Ishikawa (cell line): ENCODE measurements around the gene PF4V1.

Experiments used
- CEBPB ChIP-seq: IDR thresholded peaks from 2 replicates; pipeline ENCODE4 v1.6.1; 2012
- CREB1 ChIP-seq: IDR thresholded peaks from 2 replicates; pipeline ENCODE4 v1.6.1; 2012; ENCODE audit warnings: low read depth
- EGR1 ChIP-seq: IDR thresholded peaks from 2 replicates; pipeline ENCODE4 v1.6.1; 2012
- EP300 ChIP-seq: IDR thresholded peaks from 2 replicates; pipeline ENCODE4 v1.6.1; 2012; ENCODE audit warnings: borderline replicate concordance
- FOXM1 ChIP-seq: IDR thresholded peaks from 2 replicates; pipeline ENCODE4 v1.6.1; 2012; ENCODE audit warnings: low read depth, borderline replicate concordance
- MAX ChIP-seq: IDR thresholded peaks from 2 replicates; pipeline ENCODE4 v1.6.1; 2012
- NFIC ChIP-seq: IDR thresholded peaks from 2 replicates; pipeline ENCODE4 v1.6.1; 2012
- RAD21 ChIP-seq: IDR thresholded peaks from 2 replicates; pipeline ENCODE4 v1.6.1; 2012; ENCODE audit warnings: low read depth
- REST ChIP-seq: IDR thresholded peaks from 2 replicates; pipeline ENCODE4 v1.6.1; 2012; ENCODE audit warnings: low read depth, mild to moderate bottlenecking
- TAF1 ChIP-seq: IDR thresholded peaks from 2 replicates; pipeline ENCODE4 v1.6.1; 2012; ENCODE audit warnings: low read depth, mild to moderate bottlenecking
- TCF12 ChIP-seq: IDR thresholded peaks from 2 replicates; pipeline ENCODE4 v1.6.1; 2012; ENCODE audit warnings: low read depth
- TEAD4 ChIP-seq: IDR thresholded peaks from 2 replicates; pipeline ENCODE4 v1.6.1; 2012
- USF1 ChIP-seq: IDR thresholded peaks from 2 replicates; pipeline ENCODE4 v1.6.1; 2012
- YY1 ChIP-seq: IDR thresholded peaks from 2 replicates; pipeline ENCODE4 v1.6.1; 2012; ENCODE audit warnings: low read depth
- ZBTB7A ChIP-seq: IDR thresholded peaks from 2 replicates; pipeline ENCODE4 v1.6.1; 2012; ENCODE audit warnings: low read depth

PF4V1 gene

GRCh38 chr4:73894001-73894400, 40.9 kb downstream of the PF4V1 start:
- TF ChIP-seq MAX, result no peak
- no peak for TF ChIP-seq NFIC
- no peak for TF ChIP-seq YY1
- TF ChIP-seq FOXM1, result no peak
- TF ChIP-seq TEAD4, result no peak
- TF ChIP-seq CEBPB, result no peak
- TF ChIP-seq CREB1, result no peak
- no peak for TF ChIP-seq EGR1
- no peak for TF ChIP-seq TAF1
- no peak for TF ChIP-seq REST

- TF ChIP-seq ZBTB7A (no peak), CEBPB (no peak), NFIC (peak; percentile 31; the same call in 1 of the 2 replicates)
These were observed 42.4 kb downstream of the PF4V1 start for GRCh38 chr4:73895201-73896175.

- TF ChIP-seq FOXM1, result no peak
- no peak for TF ChIP-seq NFIC
- no peak for TF ChIP-seq TAF1
- TF ChIP-seq TCF12, result no peak
- no peak for TF ChIP-seq EGR1
- no peak for TF ChIP-seq CREB1
- TF ChIP-seq USF1, result no peak
- no peak for TF ChIP-seq RAD21
- no peak for TF ChIP-seq REST
- no peak for TF ChIP-seq YY1
- no peak for TF ChIP-seq TEAD4
- no peak for TF ChIP-seq ZBTB7A
- no peak for TF ChIP-seq EP300
- TF ChIP-seq CEBPB, result no peak
- TF ChIP-seq MAX, result no peak
These were observed 43.3 kb downstream of the PF4V1 start for GRCh38 chr4:73896416-73896815.

- TF ChIP-seq EGR1, result no peak
- TF ChIP-seq EP300, result no peak
- no peak for TF ChIP-seq TAF1
- TF ChIP-seq RAD21, result no peak
- no peak for TF ChIP-seq YY1
- no peak for TF ChIP-seq TEAD4
- TF ChIP-seq REST, result no peak
These were observed 44.5 kb downstream of the PF4V1 start for GRCh38 chr4:73897380-73898136.

GRCh38 chr4:73901031-73901430, 47.9 kb downstream of the PF4V1 start:
- no peak for TF ChIP-seq USF1
- TF ChIP-seq TAF1, result no peak
- TF ChIP-seq REST, result no peak
- TF ChIP-seq MAX, result no peak
- TF ChIP-seq TCF12, result no peak
- TF ChIP-seq RAD21, result no peak
- no peak for TF ChIP-seq EP300
- TF ChIP-seq TEAD4, result no peak
- no peak for TF ChIP-seq CEBPB
- TF ChIP-seq FOXM1, result no peak
- TF ChIP-seq NFIC, result no peak
- TF ChIP-seq EGR1, result no peak
- TF ChIP-seq YY1, result no peak
- no peak for TF ChIP-seq CREB1
- TF ChIP-seq ZBTB7A, result no peak
